ENCODE measurements around the gene PHF13. TPM values are rescaled to one million over a fixed set of nuclear protein-coding genes. Genes with fewer than 3 reads are reported as not detected.

The PHF13 gene
- total RNA-seq, 1 experiment from 2014 or later = 55.8 TPM

DNA sequence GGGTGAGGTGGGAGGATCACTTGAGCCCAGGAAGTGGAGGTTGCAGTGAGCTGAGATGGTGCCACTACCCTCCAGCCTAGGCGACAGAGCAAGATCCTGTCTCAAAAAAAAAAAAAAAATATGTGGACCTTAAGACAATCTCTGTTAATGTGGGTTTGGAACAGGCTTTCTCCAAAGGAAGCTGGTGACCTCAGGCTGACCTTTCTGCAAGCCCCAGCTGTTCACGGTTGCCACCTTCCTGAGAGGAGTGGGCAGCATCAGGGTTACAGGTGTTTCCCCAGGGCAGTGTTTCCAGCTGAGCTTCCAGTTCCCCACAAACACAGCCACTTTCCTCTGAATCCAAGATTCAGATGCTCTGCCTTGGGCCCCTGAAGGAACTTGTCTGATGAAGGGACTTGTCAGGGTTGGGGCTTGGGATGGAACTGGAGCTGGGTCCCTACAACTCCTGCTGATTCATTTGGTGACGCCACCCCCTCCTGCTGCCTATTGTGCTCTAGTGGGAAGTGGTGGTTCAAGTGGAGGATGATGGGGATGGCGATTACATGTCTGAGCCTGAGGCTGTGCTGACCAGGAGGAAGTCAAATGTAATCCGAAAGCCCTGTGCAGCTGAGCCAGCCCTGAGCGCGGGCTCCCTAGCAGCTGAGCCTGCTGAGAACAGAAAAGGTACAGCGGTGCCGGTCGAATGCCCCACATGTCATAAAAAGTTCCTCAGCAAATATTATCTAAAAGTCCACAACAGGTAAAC lies 31.8 kb upstream of the PHF13 start:
- Histone ChIP-seq H2BK5ac (ENCODE audit: insufficient read length, low read length) (no peak overlapping the region), H3T11ph (ENCODE audit: low read length) (no peak overlapping the region), H2AFZ (ENCODE audit: low read length) (no peak overlapping the region), H3K9me3 (ENCODE audit: control insufficient read depth, low read depth, low read length) (no peaks in the 10 kb centered on the region), H2BK20ac (ENCODE audit: low read depth, low read length, poor library complexity, severe bottlenecking) (no peak overlapping the region), H3K9ac (ENCODE audit: extremely low read depth, insufficient read length, low read length) (no peak overlapping the region), H4K5ac (ENCODE audit: insufficient read length, low read depth, low read length) (no peak overlapping the region), H2BK120ac (ENCODE audit: low read depth, low read length, poor library complexity, severe bottlenecking) (no peak overlapping the region), H3K4me2 (ENCODE audit: insufficient read depth, insufficient read length, low read length) (no peak overlapping the region), H3K27me3 (ENCODE audit: insufficient read depth, low read length) (no peaks in the 10 kb centered on the region), H4K91ac (ENCODE audit: insufficient read length, low read depth, low read length) (no peak overlapping the region), H3K14ac (ENCODE audit: insufficient read depth, low read length) (no peak overlapping the region), H3K4me1 (ENCODE audit: insufficient read depth, low read length) (no peaks in the 10 kb centered on the region; the same call in 1 of the 2 replicates), H3K79me2 (ENCODE audit: insufficient read depth, low read length) (no peaks in the 10 kb centered on the region), H2AK5ac (ENCODE audit: insufficient read length, low read length) (no peak overlapping the region), H3K18ac (ENCODE audit: insufficient read length, low read depth, low read length) (no peak overlapping the region), H3K23me2 (ENCODE audit: insufficient read length, low read depth, low read length, poor library complexity, severe bottlenecking) (peaks cover 7% of the 10 kb centered on the region), H3K56ac (ENCODE audit: insufficient read length, low read depth, low read length) (no peak overlapping the region), H4K20me1 (ENCODE audit: control insufficient read depth, insufficient read depth, insufficient read length) (no peaks in the 10 kb centered on the region), H3K23ac (ENCODE audit: insufficient read length, low read depth, low read length) (no peak overlapping the region), H2BK15ac (ENCODE audit: low read depth, low read length) (no peak overlapping the region), H3K4ac (ENCODE audit: low read depth, low read length) (no peak overlapping the region), H3K79me1 (ENCODE audit: insufficient read depth, low read depth, low read length, poor library complexity, severe bottlenecking) (peaks cover 4% of the 10 kb centered on the region), H3K27ac (ENCODE audit: insufficient read length, low read depth, low read length) (no peak overlapping the region), H4K8ac (replicated peaks; ENCODE audit: insufficient read length, low read depth, low read length) (no peak overlapping the region), H2BK12ac (ENCODE audit: insufficient read length, low read depth, low read length) (no peak overlapping the region)
- DNase-seq = no peak
- Mint-ChIP-seq H3K4me3 (peak overlapping the region; percentile 57 to 92; a peak in 2 of 5 replicates), H3K9me3 (no peaks in the 10 kb centered on the region; a peak in 1 of 5 replicates), H3K4me1 (peaks cover 15 to 18% of the 10 kb centered on the region in 2 experiments), H3K27ac (peak overlapping the region in 1 of 3 experiments; percentile 34; a peak in 1 of 7 replicates), H3K36me3 (ENCODE audit: insufficient read depth in 1 of 3, low read depth in 3 of 3) (peaks cover 0 to 14% (median 2%) of the 10 kb centered on the region in 3 experiments; a peak in 4 of 7 replicates), H3K27me3 (ENCODE audit: low read depth) (no peaks in the 10 kb centered on the region)
- WGBS (ENCODE audit: extremely low coverage, insufficient read length, low lambda C conversion rate) = no CpG with 5 or more reads among the region's 10 CpGs
- TF ChIP-seq, protein P1, sequence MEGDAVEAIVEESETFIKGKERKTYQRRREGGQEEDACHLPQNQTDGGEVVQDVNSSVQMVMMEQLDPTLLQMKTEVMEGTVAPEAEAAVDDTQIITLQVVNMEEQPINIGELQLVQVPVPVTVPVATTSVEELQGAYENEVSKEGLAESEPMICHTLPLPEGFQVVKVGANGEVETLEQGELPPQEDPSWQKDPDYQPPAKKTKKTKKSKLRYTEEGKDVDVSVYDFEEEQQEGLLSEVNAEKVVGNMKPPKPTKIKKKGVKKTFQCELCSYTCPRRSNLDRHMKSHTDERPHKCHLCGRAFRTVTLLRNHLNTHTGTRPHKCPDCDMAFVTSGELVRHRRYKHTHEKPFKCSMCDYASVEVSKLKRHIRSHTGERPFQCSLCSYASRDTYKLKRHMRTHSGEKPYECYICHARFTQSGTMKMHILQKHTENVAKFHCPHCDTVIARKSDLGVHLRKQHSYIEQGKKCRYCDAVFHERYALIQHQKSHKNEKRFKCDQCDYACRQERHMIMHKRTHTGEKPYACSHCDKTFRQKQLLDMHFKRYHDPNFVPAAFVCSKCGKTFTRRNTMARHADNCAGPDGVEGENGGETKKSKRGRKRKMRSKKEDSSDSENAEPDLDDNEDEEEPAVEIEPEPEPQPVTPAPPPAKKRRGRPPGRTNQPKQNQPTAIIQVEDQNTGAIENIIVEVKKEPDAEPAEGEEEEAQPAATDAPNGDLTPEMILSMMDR (conservative IDR thresholded peaks at IDR 0.05) = no peak
